ENCODE measurements around the gene ZNF575.
A peak's percentile ranks its signal among the peaks of the same experiment; 100 is the strongest.
"Not testable (repeated sequence)": the region's sequence is repeated elsewhere in the genome, so short reads cannot be mapped to it uniquely, and the experiment has no call there.

The ZNF575 gene

GRCh38 chr19:43544077-43544476 is 11.1 kb downstream of the ZNF575 start:
- DNase-seq (ENCODE audit: low spot score): no peak

GRCh38 chr19:43545276-43545675 is 12.3 kb downstream of the ZNF575 start:
- DNase-seq (ENCODE audit: low spot score): no peak

GRCh38 chr19:43545981-43546380 is 13.0 kb downstream of the ZNF575 start:
- no peak for DNase-seq (ENCODE audit: low spot score)

DNA sequence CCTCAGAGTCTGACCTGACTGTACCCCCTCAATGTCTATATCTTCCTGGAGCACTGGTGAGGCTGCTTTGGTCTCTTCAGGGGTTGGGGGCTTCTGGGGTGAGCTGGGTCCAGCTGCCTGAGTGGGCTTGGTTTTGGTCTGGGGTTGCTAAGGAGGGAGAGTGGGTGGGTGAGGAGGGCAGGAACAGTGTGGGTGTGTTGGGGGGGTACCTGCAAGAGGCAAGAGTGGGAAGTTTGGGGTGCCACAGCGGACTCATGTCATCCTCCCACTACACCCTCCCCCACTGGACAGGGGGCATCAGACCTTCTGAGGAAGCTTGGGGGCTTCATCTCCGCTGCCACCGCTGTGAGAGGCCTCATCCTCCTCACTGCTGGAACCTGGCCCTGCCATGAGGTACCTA is 13.6 kb downstream of the ZNF575 start:
- DNase-seq (ENCODE audit: low spot score): no peak

DNA sequence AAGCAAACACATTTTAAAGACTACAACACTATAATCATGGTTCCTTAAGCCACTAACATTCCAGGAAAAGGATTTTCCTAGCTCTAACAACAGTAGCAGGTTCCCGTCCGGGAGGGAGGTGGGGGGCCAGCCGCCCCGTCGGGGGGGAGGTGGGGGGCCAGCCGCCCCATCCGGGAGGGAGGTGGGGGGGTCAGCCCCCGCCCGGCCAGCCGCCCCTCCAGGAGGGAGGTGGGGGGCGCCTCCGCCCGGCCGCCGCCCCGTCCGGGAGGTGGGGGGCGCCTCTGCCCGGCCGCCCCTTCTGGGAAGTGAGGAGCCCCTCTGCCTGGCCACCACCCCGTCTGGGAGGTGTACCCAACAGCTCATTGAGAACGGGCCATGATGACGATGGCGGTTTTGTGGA is 14.9 kb downstream of the ZNF575 start:
- not testable (repeated sequence) for DNase-seq (ENCODE audit: low spot score)

GRCh38 chr19:43548706-43549105 is 15.7 kb downstream of the ZNF575 start:
- DNase-seq (ENCODE audit: low spot score): no peak

- no peak for DNase-seq (ENCODE audit: low spot score)
Observed at GRCh38 chr19:43551399-43552197, 18.6 kb downstream of the ZNF575 start.

GRCh38 chr19:43552198-43552450 is 19.1 kb downstream of the ZNF575 start:
- no peak for DNase-seq (ENCODE audit: low spot score)

GRCh38 chr19:43552616-43553015 is 19.6 kb downstream of the ZNF575 start:
- no peak for DNase-seq (ENCODE audit: low spot score)

DNA sequence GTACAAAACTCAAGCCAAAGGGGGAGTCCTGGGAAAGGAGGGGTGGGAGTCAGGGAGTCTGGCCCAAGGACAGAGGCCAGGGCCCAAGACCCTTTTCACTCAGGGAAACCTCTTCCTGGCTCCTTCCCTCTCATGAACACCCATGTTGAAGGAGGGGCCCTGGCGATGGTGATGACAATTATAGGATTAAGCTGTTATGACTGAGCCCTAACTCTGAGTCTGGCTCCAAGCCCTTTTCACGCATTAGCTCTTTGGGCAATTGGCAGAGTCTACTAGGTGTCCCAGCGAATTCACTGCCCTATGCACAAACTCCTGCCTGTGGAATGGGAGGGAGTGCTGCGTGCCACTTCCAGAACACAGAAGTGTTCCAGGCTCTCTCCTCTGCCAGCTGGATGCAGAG is 20.7 kb downstream of the ZNF575 start:
- DNase-seq (ENCODE audit: low spot score): no peak

DNA sequence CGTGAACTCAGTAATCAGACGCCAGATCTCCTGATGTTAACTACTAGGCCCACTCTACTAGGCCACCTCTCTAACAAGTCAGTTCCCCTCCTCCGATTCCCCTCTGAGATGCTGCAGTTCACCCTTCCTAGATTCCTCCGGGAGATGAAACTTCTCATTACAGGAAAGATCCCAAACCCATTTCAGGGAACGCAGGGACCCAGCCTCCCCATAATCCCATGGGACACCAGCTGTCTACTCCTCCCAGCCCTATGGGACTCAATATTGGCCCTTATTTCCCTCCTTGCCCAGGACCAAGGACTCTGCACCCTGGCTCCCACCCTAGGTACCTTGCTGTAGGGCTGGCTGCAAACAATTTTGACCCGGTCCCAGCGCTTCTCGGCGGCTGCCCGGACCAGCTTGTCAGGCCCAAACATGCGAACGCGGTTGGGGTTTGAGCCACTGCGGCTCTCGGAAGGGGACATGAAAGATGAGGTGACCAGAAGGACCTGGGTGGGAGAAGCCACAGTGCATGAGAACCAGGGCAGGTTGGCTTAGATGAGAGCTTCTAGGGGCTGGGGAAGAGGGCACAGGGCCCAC is 21.4 kb downstream of the ZNF575 start:
- no peak for DNase-seq (ENCODE audit: low spot score)

GRCh38 chr19:43555185-43555770 is 22.3 kb downstream of the ZNF575 start:
- peak; percentile 88 for DNase-seq (ENCODE audit: low spot score)

DNA sequence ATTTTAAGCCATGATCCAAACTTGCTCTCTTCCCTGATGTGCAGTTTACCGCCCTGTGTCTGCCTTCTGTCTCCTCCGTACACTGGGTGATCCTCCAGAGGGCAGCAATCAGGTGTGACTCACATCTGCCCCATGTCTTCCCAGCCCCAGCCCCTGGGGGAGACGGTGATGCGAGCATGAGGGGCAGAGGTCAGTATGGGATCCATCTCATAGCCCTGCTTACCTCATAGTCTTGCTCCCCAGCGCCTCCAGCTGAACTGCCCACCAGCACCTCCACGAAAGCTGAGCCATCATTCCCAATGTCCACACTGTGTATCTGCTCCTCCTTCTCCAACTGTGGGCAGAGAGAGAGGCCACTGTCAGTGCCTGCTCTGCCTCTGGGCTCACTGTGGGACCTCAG is 27.7 kb downstream of the ZNF575 start:
- DNase-seq (ENCODE audit: low spot score): peak; percentile 45

DNA sequence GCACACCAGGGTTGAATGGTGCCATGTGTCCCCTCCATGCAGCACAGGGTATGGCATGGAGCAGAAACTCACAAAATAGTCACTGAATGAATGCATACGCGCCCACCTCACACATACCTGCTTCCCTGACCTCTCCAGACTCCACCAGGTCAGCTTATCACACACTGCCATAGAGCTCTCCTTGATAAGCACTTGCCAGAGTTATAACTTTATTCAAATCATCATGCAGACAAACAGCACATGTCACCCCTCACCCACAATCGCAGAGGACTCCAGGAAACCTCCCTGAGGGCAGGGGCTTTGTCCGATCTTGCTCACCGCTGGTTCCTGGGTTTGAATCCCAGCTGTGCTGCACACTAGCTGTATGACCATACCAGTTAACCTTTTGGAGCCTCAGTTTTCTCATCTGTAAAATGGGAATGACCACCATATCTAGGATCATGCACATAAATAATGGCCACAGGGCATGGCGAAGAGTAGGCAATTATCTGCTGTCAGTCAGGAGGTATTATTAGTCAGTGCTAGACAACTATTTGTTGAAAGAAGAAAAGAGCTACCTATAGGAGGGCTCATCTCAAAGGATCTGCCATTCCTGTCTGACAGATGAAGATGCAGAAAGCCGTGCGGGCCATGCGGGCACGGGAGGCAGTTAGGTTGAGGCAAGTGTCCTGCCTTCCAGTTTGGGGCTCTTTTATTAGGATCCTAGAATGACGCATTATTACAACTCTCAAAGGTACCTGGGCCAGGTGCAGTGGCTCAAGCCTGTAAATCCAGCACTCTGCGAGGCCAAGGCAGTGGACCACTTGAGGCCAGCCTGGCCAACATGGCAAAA is 28.4 kb downstream of the ZNF575 start:
- no peak for DNase-seq (ENCODE audit: low spot score)

DNA sequence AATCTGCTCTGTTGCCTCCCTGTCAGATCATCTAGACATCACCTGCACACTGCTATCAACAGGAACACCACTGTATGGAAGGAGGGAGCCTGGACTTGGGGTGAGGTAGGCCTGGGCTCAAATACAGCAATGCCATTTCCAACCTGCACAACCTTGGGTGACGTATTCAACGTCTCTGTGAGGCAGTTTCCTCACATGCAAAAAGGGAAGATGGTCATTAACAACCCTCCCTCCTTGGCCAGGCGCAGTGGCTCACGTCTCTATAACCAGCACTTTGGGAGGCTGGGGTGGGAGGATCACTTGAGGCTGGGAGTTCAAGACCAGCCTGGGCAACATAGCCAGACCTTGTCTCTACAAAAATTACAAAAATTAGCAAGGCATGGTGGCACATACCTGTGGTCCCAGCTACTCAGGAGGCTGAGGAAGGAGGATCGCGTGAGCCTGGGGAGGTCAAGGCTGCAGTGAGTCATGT is 29.3 kb downstream of the ZNF575 start:
- DNase-seq (ENCODE audit: low spot score): no peak

DNA sequence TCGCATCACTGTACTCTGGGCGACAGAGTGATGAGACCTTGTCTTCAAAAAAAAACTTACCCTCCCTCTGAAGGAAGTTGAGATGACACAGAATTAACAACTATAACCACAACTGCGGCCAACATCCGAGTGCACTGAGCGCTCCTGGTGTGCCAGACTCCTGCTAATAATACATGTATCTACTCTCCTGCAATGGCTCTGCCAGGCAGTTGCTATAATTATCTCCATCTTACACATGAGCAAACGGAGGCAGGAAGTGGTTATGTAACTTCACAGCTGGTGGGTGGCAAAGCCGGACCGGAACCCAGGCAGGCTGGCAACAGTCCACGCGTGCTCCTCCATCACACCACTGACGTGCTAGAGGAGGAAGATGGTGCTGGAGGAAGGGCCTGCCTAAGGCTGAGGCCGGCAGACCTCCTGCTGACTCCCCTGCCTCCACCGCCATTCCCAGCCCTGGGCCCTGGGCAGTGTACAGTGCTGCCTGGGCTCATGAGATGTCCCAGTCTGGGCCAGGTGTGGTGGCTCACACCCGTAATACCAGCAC is 29.8 kb downstream of the ZNF575 start:
- DNase-seq (ENCODE audit: low spot score): no peak

- no peak for DNase-seq (ENCODE audit: low spot score)
Observed at GRCh38 chr19:43563816-43564457, 30.9 kb downstream of the ZNF575 start.

- DNase-seq (ENCODE audit: low spot score): no peak
Observed at GRCh38 chr19:43564800-43565199, 31.8 kb downstream of the ZNF575 start.

DNA sequence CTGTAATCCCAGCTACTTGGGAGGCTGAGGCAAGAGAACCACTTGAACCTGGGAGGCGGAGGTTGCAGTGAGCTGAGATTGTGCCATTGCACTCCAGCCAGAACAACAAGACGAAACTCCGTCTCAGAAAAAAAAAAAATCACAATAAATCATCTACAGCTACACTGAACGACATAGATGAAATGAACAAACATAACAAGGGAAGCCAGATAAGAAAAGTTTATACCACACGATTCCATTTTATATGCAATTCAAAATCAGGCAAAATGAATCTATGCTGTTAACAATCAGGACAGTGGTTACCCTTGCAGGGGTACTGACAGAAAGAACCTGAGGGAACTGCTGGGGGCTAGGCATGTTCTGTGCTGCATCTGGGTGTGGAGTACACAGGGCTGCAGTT is 36.7 kb downstream of the ZNF575 start:
- DNase-seq (ENCODE audit: low spot score): no peak

- DNase-seq (ENCODE audit: low spot score): no peak
Observed at GRCh38 chr19:43570174-43570791, 37.3 kb downstream of the ZNF575 start.

- DNase-seq (ENCODE audit: low spot score): no peak
Observed at GRCh38 chr19:43572171-43572588, 39.2 kb downstream of the ZNF575 start.

Measured in iPS-NIHi11 (cell line).